Activated T-helper 1 cell treated with Interleukin-2 at 50 U/mL for 16 hours (primary cell): Measurements from ENCODE around the gene TCN2.
"Not testable (repeated sequence)": the region's sequence is repeated elsewhere in the genome, so short reads cannot be mapped to it uniquely, and the experiment has no call there.

Source experiments
- DNase-seq: peaks from one replicate; pipeline ENCODE4 v3.0.0-alpha.2; 2020; ENCODE audit warnings: low read depth

The TCN2 gene

GRCh38 chr22:30647536-30647935, 40.6 kb downstream of the TCN2 start:
- no peak for DNase-seq

GRCh38 chr22:30648825-30649224, 41.9 kb downstream of the TCN2 start:
- DNase-seq, result no peak

- peak; percentile 60 for DNase-seq
These were observed 42.5 kb downstream of the TCN2 start for GRCh38 chr22:30649430-30650007.

- DNase-seq, result no peak
These were observed 43.6 kb downstream of the TCN2 start for GRCh38 chr22:30650508-30651116.

GRCh38 chr22:30652852-30653251, 45.9 kb downstream of the TCN2 start:
- DNase-seq, result no peak

- no peak for DNase-seq
These were observed 47.4 kb downstream of the TCN2 start for GRCh38 chr22:30654361-30654760.

GRCh38 chr22:30655532-30655931, 48.6 kb downstream of the TCN2 start:
- DNase-seq, result no peak

GRCh38 chr22:30662040-30662439, 55.1 kb downstream of the TCN2 start:
- DNase-seq, result no peak

GRCh38 chr22:30664798-30665197, 57.8 kb downstream of the TCN2 start:
- no peak for DNase-seq

GRCh38 chr22:30665266-30665665, 58.3 kb downstream of the TCN2 start:
- no peak for DNase-seq

GRCh38 chr22:30665786-30666185, 58.8 kb downstream of the TCN2 start:
- DNase-seq, result no peak

- DNase-seq, result no peak
These were observed 60.1 kb downstream of the TCN2 start for GRCh38 chr22:30667107-30667493.

GRCh38 chr22:30667494-30668385, 60.8 kb downstream of the TCN2 start, which contains the start of gene DUSP18:
DUSP18 (minus strand) TSS chr22:30667875; CDS start chr22:30664003, 3,872 bp downstream.
- DNase-seq, result peak; percentile 92

GRCh38 chr22:30668386-30668710, 61.4 kb downstream of the TCN2 start:
- no peak for DNase-seq

- no peak for DNase-seq
These were observed 64.1 kb downstream of the TCN2 start for GRCh38 chr22:30671071-30671470.

- no peak for DNase-seq
These were observed 66.2 kb downstream of the TCN2 start for GRCh38 chr22:30673136-30673535.

- DNase-seq, result no peak
These were observed 67.5 kb downstream of the TCN2 start for GRCh38 chr22:30674482-30674881.

- DNase-seq, result no peak
These were observed 68.5 kb downstream of the TCN2 start for GRCh38 chr22:30675436-30675835.

- DNase-seq, result not testable (repeated sequence)
These were observed 69.6 kb downstream of the TCN2 start for GRCh38 chr22:30676565-30676964.
